ENCODE measurements around the gene SNX30.

Gene SNX30

DNA sequence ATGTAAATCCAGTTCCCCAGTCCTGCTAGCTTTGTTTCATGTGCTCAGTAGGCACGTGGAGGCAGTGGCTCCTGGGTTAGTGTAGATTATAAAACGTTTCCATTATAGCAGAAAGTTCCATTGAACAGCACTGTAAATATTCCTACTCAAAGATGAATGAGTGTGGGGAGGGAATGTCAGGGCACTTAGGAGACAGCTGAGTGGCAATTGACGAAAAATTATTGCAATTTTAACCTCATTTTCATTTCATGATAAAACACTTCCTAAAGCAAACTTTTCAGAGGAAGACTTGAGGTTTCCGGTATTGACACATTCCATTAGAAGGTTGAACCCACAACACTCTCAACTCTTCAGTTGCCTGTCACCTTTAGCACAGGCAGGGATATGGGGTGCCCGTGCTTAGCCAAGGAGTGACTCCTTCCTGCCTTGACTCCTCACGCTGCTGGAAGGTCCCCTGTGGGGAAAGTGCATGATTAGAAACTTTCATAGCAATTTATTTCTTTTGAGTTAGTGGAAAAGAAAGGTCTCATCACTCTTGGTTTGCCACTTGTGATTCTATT is 98.9 kb downstream of the SNX30 start:
- in situ Hi-C loops (cut with HindIII; ENCODE audit: low sequenced_read_pairs): no loop called here
- TF ChIP-seq, protein P1, sequence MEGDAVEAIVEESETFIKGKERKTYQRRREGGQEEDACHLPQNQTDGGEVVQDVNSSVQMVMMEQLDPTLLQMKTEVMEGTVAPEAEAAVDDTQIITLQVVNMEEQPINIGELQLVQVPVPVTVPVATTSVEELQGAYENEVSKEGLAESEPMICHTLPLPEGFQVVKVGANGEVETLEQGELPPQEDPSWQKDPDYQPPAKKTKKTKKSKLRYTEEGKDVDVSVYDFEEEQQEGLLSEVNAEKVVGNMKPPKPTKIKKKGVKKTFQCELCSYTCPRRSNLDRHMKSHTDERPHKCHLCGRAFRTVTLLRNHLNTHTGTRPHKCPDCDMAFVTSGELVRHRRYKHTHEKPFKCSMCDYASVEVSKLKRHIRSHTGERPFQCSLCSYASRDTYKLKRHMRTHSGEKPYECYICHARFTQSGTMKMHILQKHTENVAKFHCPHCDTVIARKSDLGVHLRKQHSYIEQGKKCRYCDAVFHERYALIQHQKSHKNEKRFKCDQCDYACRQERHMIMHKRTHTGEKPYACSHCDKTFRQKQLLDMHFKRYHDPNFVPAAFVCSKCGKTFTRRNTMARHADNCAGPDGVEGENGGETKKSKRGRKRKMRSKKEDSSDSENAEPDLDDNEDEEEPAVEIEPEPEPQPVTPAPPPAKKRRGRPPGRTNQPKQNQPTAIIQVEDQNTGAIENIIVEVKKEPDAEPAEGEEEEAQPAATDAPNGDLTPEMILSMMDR (IDR thresholded peaks at IDR 0.05; ENCODE audit: low read depth, low read length): no peak
- no peak for DNase-seq (ENCODE audit: low read depth, low spot score)
- H3K4me3 ChIP-seq (ENCODE audit: low read depth, low read length): no peak overlapping the region

DNA sequence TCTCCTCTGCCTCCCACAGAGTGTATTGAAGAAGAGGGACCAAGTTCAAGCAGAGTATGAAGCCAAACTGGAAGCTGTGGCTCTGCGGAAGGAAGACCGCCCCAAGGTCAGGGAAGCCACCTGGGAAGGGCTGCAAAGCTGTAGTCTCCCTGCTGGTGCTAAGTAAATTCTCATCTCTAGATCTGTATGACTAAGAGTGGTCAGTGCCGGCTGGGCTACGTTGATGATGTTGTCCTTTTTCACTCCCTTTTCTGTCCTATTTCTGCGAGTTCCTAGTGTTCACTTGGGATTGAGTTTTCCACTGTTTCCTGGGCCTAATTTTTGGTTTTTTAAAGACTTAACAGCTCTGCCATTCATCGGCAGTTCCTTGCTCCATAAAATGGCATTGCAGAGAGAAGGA is 100.3 kb downstream of the SNX30 start:
- no peak for DNase-seq (ENCODE audit: low read depth, low spot score)
- in situ Hi-C loops (cut with HindIII; ENCODE audit: low sequenced_read_pairs): no loop called here
- no peak overlapping the region for H3K4me3 ChIP-seq (ENCODE audit: low read depth, low read length)
- TF ChIP-seq, protein P1 (IDR thresholded peaks at IDR 0.05; ENCODE audit: low read depth, low read length): no peak

DNA sequence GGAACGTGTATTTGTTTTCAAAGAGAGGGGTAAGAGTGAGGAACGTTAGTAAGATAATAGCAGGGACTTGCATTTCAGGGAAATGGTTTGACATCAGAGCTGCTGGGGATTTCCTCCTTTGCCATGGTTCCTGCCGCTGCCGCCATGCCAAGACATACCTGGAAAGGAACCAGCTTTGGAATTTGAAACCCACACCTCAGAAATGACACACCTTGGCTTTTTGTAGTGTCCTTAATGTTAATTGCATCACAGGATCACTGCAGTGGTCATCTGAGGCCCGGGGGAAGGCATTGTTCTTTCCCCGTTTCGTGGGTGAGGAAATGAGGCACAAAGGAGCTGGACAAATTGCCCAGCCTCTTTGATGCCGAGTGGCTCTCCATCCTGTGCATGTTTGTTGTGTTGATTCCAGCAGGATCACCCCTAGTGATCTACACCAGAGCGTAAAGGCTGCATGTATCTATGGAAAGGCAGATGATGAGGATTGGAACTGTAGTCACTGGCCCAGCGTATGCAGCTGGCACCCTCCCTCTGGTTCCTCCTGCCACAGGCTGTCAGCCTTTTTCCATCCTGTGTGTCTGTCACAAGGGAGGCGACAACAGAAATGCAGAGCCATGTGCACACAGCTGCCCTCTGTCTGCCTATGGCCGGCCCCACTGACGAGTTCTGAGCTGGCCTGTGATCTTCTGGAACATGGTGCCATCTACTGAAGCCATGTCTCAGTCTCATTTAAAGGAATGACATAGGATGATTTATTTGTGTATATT is 102.4 kb downstream of the SNX30 start:
- H3K4me3 ChIP-seq (ENCODE audit: low read depth, low read length): no peak overlapping the region
- in situ Hi-C loops (cut with HindIII; ENCODE audit: low sequenced_read_pairs): no loop called here
- no peak for DNase-seq (ENCODE audit: low read depth, low spot score)
- TF ChIP-seq, protein P1 (IDR thresholded peaks at IDR 0.05; ENCODE audit: low read depth, low read length): no peak

DNA sequence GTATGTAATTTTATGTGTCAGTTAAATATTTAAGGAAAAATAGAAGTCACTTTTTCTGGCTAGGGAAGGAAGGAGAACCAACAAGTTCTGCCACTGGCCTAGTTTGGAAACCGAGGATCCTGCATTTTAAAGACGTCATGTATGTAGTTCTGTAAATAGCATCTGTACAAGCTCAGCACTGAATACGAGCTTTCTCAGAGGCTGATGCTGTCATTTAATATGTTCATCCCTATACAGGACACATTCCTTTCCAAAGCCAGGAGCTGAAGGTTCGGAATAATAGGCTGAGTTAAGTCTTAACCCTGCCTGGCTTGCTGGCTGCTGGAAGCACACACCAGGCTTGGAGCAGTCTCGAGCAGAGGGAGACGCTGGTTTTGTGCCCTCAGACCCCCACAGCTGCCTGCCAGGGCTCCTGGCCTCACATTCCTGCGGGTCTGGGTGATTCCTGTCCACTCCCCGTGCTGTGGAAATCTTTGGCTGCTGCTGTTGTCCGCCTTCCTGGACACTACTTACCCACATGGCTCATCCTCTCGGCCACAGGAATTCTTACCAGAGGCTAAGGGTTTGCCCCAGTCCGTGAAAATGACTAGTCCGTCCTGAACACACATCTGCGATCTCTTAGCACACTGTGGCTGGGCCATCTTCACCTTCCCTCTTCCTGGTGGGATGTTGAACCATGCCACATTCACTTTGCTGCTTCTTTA is 103.5 kb downstream of the SNX30 start:
- TF ChIP-seq, protein P1 (IDR thresholded peaks at IDR 0.05; ENCODE audit: low read depth, low read length): no peak
- in situ Hi-C loops (cut with HindIII; ENCODE audit: low sequenced_read_pairs): no loop called here
- H3K4me3 ChIP-seq (ENCODE audit: low read depth, low read length): no peak overlapping the region
- no peak for DNase-seq (ENCODE audit: low read depth, low spot score)

DNA sequence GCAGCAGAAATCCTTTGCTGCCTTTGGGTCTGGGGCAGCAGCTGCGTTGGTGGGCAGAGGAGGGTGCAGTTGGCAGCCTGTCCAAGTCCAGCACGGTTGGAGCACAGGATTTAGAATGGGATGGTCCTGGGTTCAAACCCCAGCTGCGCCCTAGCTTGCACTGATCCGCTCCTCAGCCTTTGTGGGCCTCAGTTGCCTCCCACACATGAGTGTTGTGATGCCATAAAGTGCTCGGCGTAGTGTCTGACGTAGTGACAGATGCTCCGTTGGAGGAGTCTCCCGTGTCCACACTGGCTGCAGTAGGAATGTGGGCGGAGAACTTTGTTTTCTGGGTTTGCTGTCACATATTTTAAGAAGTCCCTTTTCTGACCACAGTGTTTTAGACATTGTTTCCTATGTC is 104.1 kb downstream of the SNX30 start:
- DNase-seq (ENCODE audit: low read depth, low spot score): no peak
- no peak overlapping the region for H3K4me3 ChIP-seq (ENCODE audit: low read depth, low read length)
- TF ChIP-seq, protein P1 (IDR thresholded peaks at IDR 0.05; ENCODE audit: low read depth, low read length): no peak
- in situ Hi-C loops (cut with HindIII; ENCODE audit: low sequenced_read_pairs): no loop called here

GRCh38 chr9:112856200-112856599 is 105.6 kb downstream of the SNX30 start:
- TF ChIP-seq, protein P1 (IDR thresholded peaks at IDR 0.05; ENCODE audit: low read depth, low read length): no peak
- H3K4me3 ChIP-seq (ENCODE audit: low read depth, low read length): no peak overlapping the region
- no peak for DNase-seq (ENCODE audit: low read depth, low spot score)
- in situ Hi-C loops (cut with HindIII; ENCODE audit: low sequenced_read_pairs): no loop called here
